ENCODE data around the gene RNF31. TPM values are rescaled to one million over a fixed set of nuclear protein-coding genes. Genes with fewer than 3 reads are reported as not detected.

Gene RNF31
- total and polyA plus RNA-seq, 2 of the 13 experiments (the other 11 are each of a cell fraction or from before 2014, with no cell fraction given), result 48.2 to 86.8 TPM

DNA sequence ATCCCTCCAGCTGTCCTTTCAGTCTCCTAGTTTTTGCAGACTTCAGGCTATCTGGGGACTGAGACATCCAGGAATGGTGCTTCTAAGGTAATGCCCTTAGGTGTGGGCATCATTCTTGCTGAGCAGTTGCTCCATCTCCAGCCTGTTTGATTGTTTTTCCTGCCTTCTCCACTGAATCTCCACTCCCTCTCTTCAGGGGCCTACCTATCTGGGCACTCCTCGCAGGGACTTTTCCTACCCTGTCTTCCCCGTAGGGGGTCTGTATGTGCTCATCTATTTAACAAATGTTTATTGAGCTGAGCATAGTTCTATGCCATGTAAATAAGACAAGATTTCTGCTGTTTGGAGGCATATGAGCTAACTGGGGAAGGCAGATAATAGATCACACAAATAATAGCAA, 14.3 kb upstream of the RNF31 start (continued):
- TF ChIP-seq NONO (IDR thresholded peaks at IDR 0.05), result no peak
- no peak for TF ChIP-seq NONO (CRISPR knock-in tag; conservative IDR thresholded peaks at IDR 0.05)
- TF ChIP-seq ZNF788 (CRISPR knock-in tag; IDR thresholded peaks at IDR 0.05; ENCODE audit: borderline replicate concordance), result no peak

DNA sequence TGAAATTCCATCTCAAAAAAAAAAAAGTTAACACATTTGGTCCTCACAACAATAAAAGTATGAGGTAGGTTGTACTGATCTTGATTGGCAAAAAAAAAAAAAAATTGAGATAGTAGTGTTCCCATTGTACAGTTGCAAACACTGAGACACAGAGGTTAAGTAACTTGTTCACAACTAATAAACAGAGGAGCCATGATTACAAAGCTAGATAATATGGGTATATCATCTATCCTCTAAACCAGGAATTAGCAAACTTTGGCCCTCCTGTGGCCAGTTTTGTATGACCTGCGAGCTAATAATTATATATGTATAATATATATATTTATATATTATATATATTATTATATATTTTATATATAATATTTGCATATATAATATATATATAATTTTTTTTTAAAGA, 13.6 kb upstream of the RNF31 start:
- Histone ChIP-seq H4K20me1 (ENCODE audit: insufficient read depth, low read length) (peaks cover 4% of the 10 kb centered on the region; the same call in 1 of the 2 replicates), H3K9me3 (ENCODE audit: low read length) (no peaks in the 10 kb centered on the region), H3K4me2 (ENCODE audit: low read depth, low read length) (no peak overlapping the region), H3K36me3 (replicated peaks in 1 of 2; ENCODE audit: control insufficient read depth in 1 of 2, insufficient read depth in 2 of 2, low read length in 2 of 2) (peaks cover 9 to 16% of the 10 kb centered on the region in 2 experiments), H3K27ac (ENCODE audit: extremely low read length, insufficient read depth, low read length) (no peak overlapping the region), H3K4me1 (ENCODE audit: insufficient read depth, low read length) (peaks cover 70% of the 10 kb centered on the region), H3K27me3 (ENCODE audit: control insufficient read depth in 1 of 2, insufficient read depth in 2 of 2, low read length in 2 of 2) (no peaks in the 10 kb centered on the region; a peak in 1 of 5 replicates), H3K9ac (ENCODE audit: insufficient read depth, low read depth, low read length) (no peak overlapping the region), H2AFZ (ENCODE audit: low read length) (no peak overlapping the region), H3K4me3 (replicated peaks in 1 of 3; ENCODE audit: insufficient read depth in 1 of 3, low read depth in 2 of 3, low read length in 3 of 3) (no peak overlapping the region), H3K79me2 (ENCODE audit: insufficient read depth, low read length) (peaks cover 20% of the 10 kb centered on the region)
- POLR2A ChIA-PET, result interaction anchor here (2.0 to 22.7 kb wide), 4 partner anchors 7 to 39 kb away, joined by 9 to 977 read pairs (median 248); partner anchors contain the start of genes DCAF11, EMC9, NRL and PCK2
- FAIRE-seq (no peak), ATAC-seq (no peak), DNase-seq (ENCODE audit: low spot score) (no peak)
- no TSS peak for BruUV-seq (replicated peaks)
- intact Hi-C loops (cut with micrococcal nuclease; ENCODE audit: unreplicated experiment) (no loop called here), in situ Hi-C loops (cut with HindIII; ENCODE audit: extremely low pct_ligation_motif_present, low pct_unique_long_range_greater_than_20kb) (loop anchor here (25.0 kb wide), 1 partner anchor 821 kb away; the partner anchor contains the start of genes BCL2L2, PABPN1 and PPP1R3E)
- TF ChIP-seq CHD4 (IDR thresholded peaks at IDR 0.05; ENCODE audit: borderline replicate concordance, low read length), result peak; percentile 45; the same call in 1 of the 2 replicates
- TF ChIP-seq ZNF335 (CRISPR knock-in tag; IDR thresholded peaks at IDR 0.05), result no peak
- peak; percentile 90 for TF ChIP-seq ZNF629 (CRISPR knock-in tag; conservative IDR thresholded peaks at IDR 0.05)
- TF ChIP-seq, protein P1, sequence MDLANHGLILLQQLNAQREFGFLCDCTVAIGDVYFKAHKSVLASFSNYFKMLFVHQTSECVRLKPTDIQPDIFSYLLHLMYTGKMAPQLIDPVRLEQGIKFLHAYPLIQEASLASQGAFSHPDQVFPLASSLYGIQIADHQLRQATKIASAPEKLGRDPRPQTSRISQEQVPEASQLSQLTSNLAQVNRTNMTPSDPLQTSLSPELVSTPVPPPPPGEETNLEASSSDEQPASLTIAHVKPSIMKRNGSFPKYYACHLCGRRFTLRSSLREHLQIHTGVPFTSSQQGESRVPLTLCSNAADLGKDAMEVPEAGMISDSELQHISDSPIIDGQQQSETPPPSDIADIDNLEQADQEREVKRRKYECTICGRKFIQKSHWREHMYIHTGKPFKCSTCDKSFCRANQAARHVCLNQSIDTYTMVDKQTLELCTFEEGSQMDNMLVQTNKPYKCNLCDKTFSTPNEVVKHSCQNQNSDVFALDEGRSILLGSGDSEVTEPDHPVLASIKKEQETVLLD (CRISPR knock-in tag; IDR thresholded peaks at IDR 0.05; ENCODE audit: low read depth), result no peak
- no peak for TF ChIP-seq NCOA2 (CRISPR knock-in tag; IDR thresholded peaks at IDR 0.05)
- WGBS (ENCODE audit: low lambda C conversion rate), result over 99% methylated on average over 1 of the region's 1 CpG
- CTCF ChIA-PET (ENCODE audit: low intra/inter-chr PET ratio, low total read pairs), result no interaction called here

Measured in HepG2 (cell line).